Osteoblast (primary cell): ENCODE results near the gene COMMD1. TPM values are rescaled to one million over a fixed set of nuclear protein-coding genes. Genes with fewer than 3 reads are reported as not detected.

ENCODE experiments used
- DNase-seq: peaks from one replicate; pipeline ENCODE4 v3.0.0; 2011; ENCODE audit warnings: low spot score, mixed read lengths; ENCODE audit not compliant: insufficient read length; ENCODE audit errors: missing footprints
- H2AFZ ChIP-seq: 2 replicates; pipeline ENCODE4 v1.6.0; 2011; ENCODE audit warnings: mild to moderate bottlenecking, low read length
- H3K27ac ChIP-seq: 2 replicates; pipeline ENCODE4 v1.5.1; 2011; ENCODE audit warnings: mild to moderate bottlenecking, low read depth, low read length, moderate library complexity
- H3K27me3 ChIP-seq: 2 replicates; pipeline ENCODE4 v1.6.0; 2012; ENCODE audit warnings: mild to moderate bottlenecking, control low read depth, inconsistent platforms, low read length, moderate library complexity; ENCODE audit not compliant: insufficient read depth
- H3K36me3 ChIP-seq: 2 replicates; pipeline ENCODE4 v1.5.1; 2011; ENCODE audit warnings: mild to moderate bottlenecking, low read length, control low read depth, moderate library complexity; ENCODE audit not compliant: insufficient read depth
- H3K4me1 ChIP-seq: 2 replicates; pipeline ENCODE4 v1.5.1; 2011; ENCODE audit warnings: mild to moderate bottlenecking, low read length, control low read depth, moderate library complexity; ENCODE audit not compliant: insufficient read depth
- H3K4me2 ChIP-seq: 2 replicates; pipeline ENCODE4 v1.6.0; 2011; ENCODE audit warnings: mild to moderate bottlenecking, low read length; ENCODE audit not compliant: insufficient read depth
- H3K4me3 ChIP-seq: fragments of 200-600 bp; sonication (generic); 3 replicates; pipeline ENCODE4 v1.5.1; 2012; ENCODE audit warnings: mild to moderate bottlenecking, low read length, inconsistent platforms; ENCODE audit not compliant: insufficient read depth
- H3K79me2 ChIP-seq: 2 replicates; pipeline ENCODE4 v1.6.0; 2012; ENCODE audit warnings: mild to moderate bottlenecking, low read length, control low read depth, inconsistent platforms; ENCODE audit not compliant: insufficient read depth
- H3K9me3 ChIP-seq: 2 replicates; pipeline ENCODE4 v1.5.1; 2011; ENCODE audit warnings: low read depth, low read length, control low read depth
- H4K20me1 ChIP-seq: 2 replicates; pipeline ENCODE4 v1.6.0; 2012; ENCODE audit warnings: mild to moderate bottlenecking, low read length, control low read depth; ENCODE audit not compliant: insufficient read depth
- total RNA-seq: library from RNA; depleted of rRNA; stranded (reverse); fragments of >200 nt; gene quantifications from 2 replicates; pipeline ENCODE4 v1.2.3, GENCODE V29; 2012
- TF ChIP-seq, protein P1 (sequence below): IDR thresholded peaks from 2 replicates; pipeline ENCODE4 v1.5.1; 2011; ENCODE audit warnings: mild to moderate bottlenecking, low read depth, low read length, moderate library complexity; ENCODE audit errors: extremely low read depth

The COMMD1 gene
- total RNA-seq, 1 donor = 51.8 TPM

DNA sequence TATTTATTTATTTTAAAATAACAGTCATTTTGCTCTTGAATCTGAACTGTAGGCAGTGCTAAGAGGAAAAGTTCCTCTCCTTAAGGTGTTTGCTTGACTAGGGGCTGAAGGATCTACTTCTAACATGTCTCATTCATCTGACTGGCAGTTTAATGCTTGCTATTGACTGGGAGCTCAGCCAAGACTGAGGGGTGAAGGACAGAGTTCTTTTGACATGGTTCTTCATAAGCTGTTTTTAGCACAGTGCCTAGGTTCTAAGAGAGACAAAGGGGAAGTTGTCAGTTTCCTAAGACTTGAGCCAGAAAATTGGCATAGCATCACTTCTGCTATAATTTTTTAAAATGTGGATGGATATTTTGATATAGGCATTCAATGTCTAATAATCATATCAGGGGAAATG, 73.0 kb downstream of the COMMD1 start:
- H3K4me3 ChIP-seq = no peak overlapping the region
- H3K36me3 ChIP-seq = no peaks in the 10 kb centered on the region
- H3K4me1 ChIP-seq = no peaks in the 10 kb centered on the region
- no peak overlapping the region for H3K4me2 ChIP-seq
- DNase-seq = no peak
- H2AFZ ChIP-seq = no peak overlapping the region
- TF ChIP-seq, protein P1, sequence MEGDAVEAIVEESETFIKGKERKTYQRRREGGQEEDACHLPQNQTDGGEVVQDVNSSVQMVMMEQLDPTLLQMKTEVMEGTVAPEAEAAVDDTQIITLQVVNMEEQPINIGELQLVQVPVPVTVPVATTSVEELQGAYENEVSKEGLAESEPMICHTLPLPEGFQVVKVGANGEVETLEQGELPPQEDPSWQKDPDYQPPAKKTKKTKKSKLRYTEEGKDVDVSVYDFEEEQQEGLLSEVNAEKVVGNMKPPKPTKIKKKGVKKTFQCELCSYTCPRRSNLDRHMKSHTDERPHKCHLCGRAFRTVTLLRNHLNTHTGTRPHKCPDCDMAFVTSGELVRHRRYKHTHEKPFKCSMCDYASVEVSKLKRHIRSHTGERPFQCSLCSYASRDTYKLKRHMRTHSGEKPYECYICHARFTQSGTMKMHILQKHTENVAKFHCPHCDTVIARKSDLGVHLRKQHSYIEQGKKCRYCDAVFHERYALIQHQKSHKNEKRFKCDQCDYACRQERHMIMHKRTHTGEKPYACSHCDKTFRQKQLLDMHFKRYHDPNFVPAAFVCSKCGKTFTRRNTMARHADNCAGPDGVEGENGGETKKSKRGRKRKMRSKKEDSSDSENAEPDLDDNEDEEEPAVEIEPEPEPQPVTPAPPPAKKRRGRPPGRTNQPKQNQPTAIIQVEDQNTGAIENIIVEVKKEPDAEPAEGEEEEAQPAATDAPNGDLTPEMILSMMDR = no peak
- H3K27ac ChIP-seq = no peak overlapping the region
- H3K79me2 ChIP-seq = peaks cover 6% of the 10 kb centered on the region
- no peaks in the 10 kb centered on the region for H3K27me3 ChIP-seq
- H4K20me1 ChIP-seq = no peaks in the 10 kb centered on the region
- no peaks in the 10 kb centered on the region for H3K9me3 ChIP-seq

- H3K9me3 ChIP-seq = no peaks in the 10 kb centered on the region
- H4K20me1 ChIP-seq = no peaks in the 10 kb centered on the region
- no peak overlapping the region for H2AFZ ChIP-seq
- H3K27ac ChIP-seq = no peak overlapping the region
- TF ChIP-seq, protein P1 = no peak
- H3K4me2 ChIP-seq = no peak overlapping the region
- H3K36me3 ChIP-seq = no peaks in the 10 kb centered on the region
- DNase-seq = no peak
- peaks cover 6% of the 10 kb centered on the region for H3K79me2 ChIP-seq
- H3K4me1 ChIP-seq = no peaks in the 10 kb centered on the region
- no peaks in the 10 kb centered on the region for H3K27me3 ChIP-seq
- H3K4me3 ChIP-seq = no peak overlapping the region
Measured at GRCh38 chr2:61980758-61981157, 75.3 kb downstream of the COMMD1 start.

DNA sequence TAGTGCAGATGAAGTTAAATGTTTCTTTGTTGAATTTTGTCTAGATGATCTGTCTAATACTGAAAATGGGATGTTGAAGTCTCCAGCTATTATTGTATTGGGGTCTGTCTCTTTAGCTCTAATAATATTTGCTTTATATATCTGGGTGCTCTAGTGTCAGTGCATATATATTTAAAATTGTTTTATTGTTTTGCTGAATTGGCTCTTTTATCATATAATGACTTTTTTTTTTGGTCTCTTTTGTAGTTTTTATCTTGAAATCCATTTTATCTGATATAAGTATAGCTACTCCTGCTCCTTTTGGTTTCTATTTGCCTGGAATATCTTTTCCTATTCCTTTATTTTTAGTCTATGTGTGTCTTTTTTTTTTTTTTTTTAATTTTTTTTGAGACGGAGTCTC, 79.2 kb downstream of the COMMD1 start:
- no peaks in the 10 kb centered on the region for H3K36me3 ChIP-seq

GRCh38 chr2:61988462-61989366, 83.2 kb downstream of the COMMD1 start:
- H3K79me2 ChIP-seq = peaks cover 2% of the 10 kb centered on the region
- H3K4me1 ChIP-seq = no peaks in the 10 kb centered on the region
- H3K27me3 ChIP-seq = no peaks in the 10 kb centered on the region
- H3K4me3 ChIP-seq = no peak overlapping the region
- TF ChIP-seq, protein P1 = no peak
- peaks cover 2% of the 10 kb centered on the region for H3K9me3 ChIP-seq
- no peak for DNase-seq
- no peak overlapping the region for H3K4me2 ChIP-seq
- no peak overlapping the region for H2AFZ ChIP-seq
- no peak overlapping the region for H3K27ac ChIP-seq
- H4K20me1 ChIP-seq = no peaks in the 10 kb centered on the region
- H3K36me3 ChIP-seq = no peaks in the 10 kb centered on the region

More for the DNA sequence above, 79.2 kb downstream of the COMMD1 start:
- TF ChIP-seq, protein P1 = no peak
- H3K27ac ChIP-seq = no peak overlapping the region
- H3K79me2 ChIP-seq = peaks cover 8% of the 10 kb centered on the region
- no peak for DNase-seq
- H3K4me1 ChIP-seq = no peaks in the 10 kb centered on the region
- no peaks in the 10 kb centered on the region for H3K27me3 ChIP-seq
- H4K20me1 ChIP-seq = no peaks in the 10 kb centered on the region
- H3K4me2 ChIP-seq = no peak overlapping the region
- no peak overlapping the region for H2AFZ ChIP-seq
- H3K4me3 ChIP-seq = no peak overlapping the region
- H3K9me3 ChIP-seq = peaks cover 2% of the 10 kb centered on the region
